ENCODE measurements around the gene FGF18.

Gene FGF18

DNA sequence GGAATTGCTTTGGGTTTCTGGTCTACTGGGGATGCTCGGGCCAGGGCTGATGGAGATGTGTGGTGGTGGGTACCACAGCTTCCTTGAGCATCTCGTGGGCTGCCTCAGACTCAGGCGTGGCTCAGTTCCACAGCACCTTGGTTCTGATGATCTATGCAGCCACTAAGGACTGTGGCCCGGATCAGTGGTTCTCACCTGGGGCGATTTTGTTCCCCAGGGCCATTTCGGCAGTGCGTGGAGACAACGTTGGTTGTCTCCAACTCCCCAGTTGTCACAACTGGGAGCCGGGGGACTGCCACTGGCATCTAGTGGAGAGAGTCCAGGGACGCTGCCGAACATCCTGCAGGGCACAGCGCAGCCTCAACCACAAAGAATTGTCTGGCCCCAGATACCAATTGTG lies 47.7 kb downstream of the FGF18 start:
- Histone ChIP-seq H3K27ac (ENCODE audit: low read depth, low read length) (no peak overlapping the region), H3K4me3 (ENCODE audit: low read length) (no peak overlapping the region), H3K9me2 (replicated peaks; ENCODE audit: control insufficient read depth, low read length) (no peaks in the 10 kb centered on the region), H3K27me3 (ENCODE audit: control insufficient read depth, low read length) (no peaks in the 10 kb centered on the region), H3K4me1 (ENCODE audit: control insufficient read depth, low read length) (no peaks in the 10 kb centered on the region), H4K20me1 (ENCODE audit: control insufficient read depth, insufficient read depth, low read depth, low read length) (no peaks in the 10 kb centered on the region), H3K36me3 (ENCODE audit: control insufficient read depth, low read length) (no peaks in the 10 kb centered on the region), H3K4me2 (ENCODE audit: low read length) (no peak overlapping the region), H3K9me3 (ENCODE audit: control insufficient read depth, insufficient read depth, low read length) (no peaks in the 10 kb centered on the region), H3K79me2 (ENCODE audit: control insufficient read depth, low read length) (no peaks in the 10 kb centered on the region), H3F3A (ENCODE audit: control insufficient read depth, insufficient read depth) (no peaks in the 10 kb centered on the region)
- no peak for TF ChIP-seq EZH2phosphoT487 (IDR thresholded peaks at IDR 0.05; ENCODE audit: borderline replicate concordance, low read length)
- no peak for TF ChIP-seq CTCF (IDR thresholded peaks at IDR 0.05; ENCODE audit: low read depth, low read length, poor library complexity, severe bottlenecking)

DNA sequence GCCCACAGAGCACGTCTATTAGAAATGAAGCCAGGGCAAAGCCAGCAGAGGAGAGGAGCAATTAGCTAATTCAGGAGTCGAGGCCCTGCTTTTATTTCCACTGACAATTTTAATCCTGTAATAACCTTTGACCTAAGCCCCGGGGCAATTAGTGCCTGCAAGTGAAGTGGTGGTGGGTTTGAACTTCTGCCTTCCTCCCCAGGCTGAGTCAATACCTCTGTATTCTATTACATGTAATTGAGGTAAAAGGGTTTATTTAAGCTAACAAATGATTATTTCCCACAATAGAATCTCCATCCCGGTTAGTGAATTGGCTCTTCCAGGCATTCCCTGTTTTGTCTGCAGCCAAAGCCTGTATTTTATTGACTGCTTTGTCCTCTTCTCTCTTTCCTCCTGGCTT lies 49.9 kb downstream of the FGF18 start:
- H3F3A ChIP-seq (ENCODE audit: control insufficient read depth, insufficient read depth), result no peaks in the 10 kb centered on the region
- no peaks in the 10 kb centered on the region for H3K9me2 ChIP-seq (replicated peaks; ENCODE audit: control insufficient read depth, low read length)
- no peaks in the 10 kb centered on the region for H3K36me3 ChIP-seq (ENCODE audit: control insufficient read depth, low read length)
- H3K27me3 ChIP-seq (ENCODE audit: control insufficient read depth, low read length), result no peaks in the 10 kb centered on the region
- H3K27ac ChIP-seq (ENCODE audit: low read depth, low read length), result no peak overlapping the region
- H3K4me3 ChIP-seq (ENCODE audit: low read length), result no peak overlapping the region
- H3K4me1 ChIP-seq (ENCODE audit: control insufficient read depth, low read length), result no peaks in the 10 kb centered on the region
- H3K79me2 ChIP-seq (ENCODE audit: control insufficient read depth, low read length), result no peaks in the 10 kb centered on the region
- no peak overlapping the region for H3K4me2 ChIP-seq (ENCODE audit: low read length)
- TF ChIP-seq EZH2phosphoT487 (IDR thresholded peaks at IDR 0.05; ENCODE audit: borderline replicate concordance, low read length) (no peak), CTCF (IDR thresholded peaks at IDR 0.05; ENCODE audit: low read depth, low read length, poor library complexity, severe bottlenecking) (no peak)
- H4K20me1 ChIP-seq (ENCODE audit: control insufficient read depth, insufficient read depth, low read depth, low read length), result no peaks in the 10 kb centered on the region
- H3K9me3 ChIP-seq (ENCODE audit: control insufficient read depth, insufficient read depth, low read length), result no peaks in the 10 kb centered on the region

DNA sequence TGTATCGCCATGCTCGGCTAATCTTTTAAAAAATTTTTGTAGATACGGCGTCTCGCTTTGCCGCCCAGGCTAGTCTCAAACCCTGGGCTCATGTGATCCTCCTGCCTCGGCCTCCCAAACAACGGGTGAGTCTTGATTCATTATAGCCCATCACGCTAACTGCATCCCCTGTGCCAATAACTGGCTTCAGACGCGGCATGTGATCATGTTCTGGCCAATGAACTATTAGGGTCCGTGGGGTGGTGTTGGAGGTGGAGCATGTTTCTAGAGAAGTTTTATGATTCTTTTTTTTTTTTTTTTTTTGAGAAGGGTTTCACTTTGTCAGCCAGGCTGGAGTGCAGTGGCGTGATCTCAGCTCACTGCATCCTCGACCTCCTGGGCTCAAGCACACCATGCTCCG lies 51.0 kb downstream of the FGF18 start:
- no peak overlapping the region for H3K4me3 ChIP-seq (ENCODE audit: low read length)
- no peaks in the 10 kb centered on the region for H3K9me2 ChIP-seq (replicated peaks; ENCODE audit: control insufficient read depth, low read length)
- H3K4me1 ChIP-seq (ENCODE audit: control insufficient read depth, low read length), result no peaks in the 10 kb centered on the region
- H3K79me2 ChIP-seq (ENCODE audit: control insufficient read depth, low read length), result no peaks in the 10 kb centered on the region
- TF ChIP-seq CTCF (IDR thresholded peaks at IDR 0.05; ENCODE audit: low read depth, low read length, poor library complexity, severe bottlenecking) (no peak), EZH2phosphoT487 (IDR thresholded peaks at IDR 0.05; ENCODE audit: borderline replicate concordance, low read length) (no peak)
- H3F3A ChIP-seq (ENCODE audit: control insufficient read depth, insufficient read depth), result no peaks in the 10 kb centered on the region
- no peaks in the 10 kb centered on the region for H3K9me3 ChIP-seq (ENCODE audit: control insufficient read depth, insufficient read depth, low read length)
- no peak overlapping the region for H3K27ac ChIP-seq (ENCODE audit: low read depth, low read length)
- H3K4me2 ChIP-seq (ENCODE audit: low read length), result no peak overlapping the region
- no peaks in the 10 kb centered on the region for H3K27me3 ChIP-seq (ENCODE audit: control insufficient read depth, low read length)
- H3K36me3 ChIP-seq (ENCODE audit: control insufficient read depth, low read length), result no peaks in the 10 kb centered on the region
- H4K20me1 ChIP-seq (ENCODE audit: control insufficient read depth, insufficient read depth, low read depth, low read length), result no peaks in the 10 kb centered on the region
